BJ (cell line): ENCODE data around the gene UBN1. TPM values are rescaled to one million over a fixed set of nuclear protein-coding genes. Genes with fewer than 3 reads are reported as not detected.
A peak's percentile ranks its signal among the peaks of the same experiment; 100 is the strongest.

Experiments used
- CTCF ChIA-PET: fragments of 350-600 bp; formaldehyde crosslinking; extraction: SDS; loops from one replicate; lab custom pipeline; 2021; ENCODE audit warnings: antibody characterized with exemption, inconsistent platforms; lab: Yijun Ruan, JAX
- POLR2A ChIA-PET: fragments of 300-600 bp; sonication (Branson Sonifier 250); formaldehyde crosslinking; extraction: SDS; loops from one replicate; lab custom pipeline; 2021; ENCODE audit warnings: antibody characterized with exemption; lab: Charles Lee
- DNase-seq: peaks from one replicate; pipeline ENCODE4 v3.0.0-alpha.2; 2011; ENCODE audit warnings: low read depth
- H3K27me3 ChIP-seq: 2 replicates; pipeline ENCODE4 v1.6.0; 2011; ENCODE audit warnings: low read length; ENCODE audit not compliant: control insufficient read depth, insufficient read depth
- H3K36me3 ChIP-seq: 2 replicates; pipeline ENCODE4 v1.5.1; 2011; ENCODE audit warnings: low read length; ENCODE audit not compliant: control insufficient read depth, insufficient read depth
- H3K4me3 ChIP-seq: 2 replicates; pipeline ENCODE4 v1.5.1; 2011; ENCODE audit warnings: low read depth, mild to moderate bottlenecking, control low read depth, low read length
- CTCF ChIP-seq: IDR thresholded peaks from 2 replicates; pipeline ENCODE4 v1.5.1; 2011; ENCODE audit warnings: low read depth, mild to moderate bottlenecking, control low read depth, inconsistent platforms, low read length, moderate library complexity; ENCODE audit not compliant: insufficient read depth
- polyA plus RNA-seq: library from polyadenylated mRNA; depleted of rRNA; stranded (reverse); fragments of >200 nt; gene quantifications from 2 replicates; pipeline ENCODE4 v1.2.3, GENCODE V29; 2011

UBN1 gene
- polyA plus RNA-seq, 1 experiment = 11.2 TPM

- ChIA-PET POLR2A (no interaction called here), CTCF (no interaction called here)
- DNase-seq = no peak
- Histone ChIP-seq H3K27me3 (no peaks in the 10 kb centered on the region), H3K36me3 (no peaks in the 10 kb centered on the region), H3K4me3 (no peak overlapping the region)
- no peak for TF ChIP-seq CTCF
Measured at GRCh38 chr16:4915226-4915761, 68.0 kb downstream of the UBN1 start.

- TF ChIP-seq CTCF = no peak
- peak; percentile 11 for DNase-seq
- ChIA-PET POLR2A (no interaction called here), CTCF (no interaction called here)
- Histone ChIP-seq H3K36me3 (no peaks in the 10 kb centered on the region), H3K27me3 (no peaks in the 10 kb centered on the region), H3K4me3 (no peak overlapping the region)
Measured at GRCh38 chr16:4917117-4917516, 69.8 kb downstream of the UBN1 start.

GRCh38 chr16:4918781-4919251 lies 71.5 kb downstream of the UBN1 start:
- no peak for DNase-seq
- Histone ChIP-seq H3K36me3 (no peaks in the 10 kb centered on the region), H3K4me3 (no peak overlapping the region), H3K27me3 (no peaks in the 10 kb centered on the region; the same call in none of the 2 replicates)
- POLR2A ChIA-PET = no interaction called here
- CTCF ChIA-PET = no interaction called here
- TF ChIP-seq CTCF = no peak

GRCh38 chr16:4920826-4921225 lies 73.5 kb downstream of the UBN1 start:
- ChIA-PET CTCF (no interaction called here), POLR2A (no interaction called here)
- Histone ChIP-seq H3K27me3 (peaks cover 2% of the 10 kb centered on the region), H3K4me3 (no peak overlapping the region), H3K36me3 (no peaks in the 10 kb centered on the region)
- DNase-seq = no peak
- no peak for TF ChIP-seq CTCF

- ChIA-PET CTCF (interaction anchor here (1.2 kb wide), 1 partner anchor 33 kb away, joined by 3 read pairs; no protein-coding TSS in a partner anchor), POLR2A (no interaction called here)
- no peak overlapping the region for H3K4me3 ChIP-seq
- H3K27me3 ChIP-seq = peaks cover 2% of the 10 kb centered on the region
- H3K36me3 ChIP-seq = no peaks in the 10 kb centered on the region
- no peak for DNase-seq
- no peak for TF ChIP-seq CTCF
Measured at GRCh38 chr16:4922721-4923342, 75.6 kb downstream of the UBN1 start.
